Osteoblast (primary cell): ENCODE measurements around the gene TMEM128. TPM values are rescaled to one million over a fixed set of nuclear protein-coding genes. Genes with fewer than 3 reads are reported as not detected.

Experiments
- DNase-seq: peaks from one replicate; pipeline ENCODE4 v3.0.0; 2011; ENCODE audit warnings: low spot score, mixed read lengths; ENCODE audit not compliant: insufficient read length; ENCODE audit errors: missing footprints
- H2AFZ ChIP-seq: 2 replicates; pipeline ENCODE4 v1.6.0; 2011; ENCODE audit warnings: mild to moderate bottlenecking, low read length
- H3K27ac ChIP-seq: 2 replicates; pipeline ENCODE4 v1.5.1; 2011; ENCODE audit warnings: mild to moderate bottlenecking, low read depth, low read length, moderate library complexity
- H3K27me3 ChIP-seq: 2 replicates; pipeline ENCODE4 v1.6.0; 2012; ENCODE audit warnings: mild to moderate bottlenecking, control low read depth, inconsistent platforms, low read length, moderate library complexity; ENCODE audit not compliant: insufficient read depth
- H3K36me3 ChIP-seq: 2 replicates; pipeline ENCODE4 v1.5.1; 2011; ENCODE audit warnings: mild to moderate bottlenecking, low read length, control low read depth, moderate library complexity; ENCODE audit not compliant: insufficient read depth
- H3K4me1 ChIP-seq: 2 replicates; pipeline ENCODE4 v1.5.1; 2011; ENCODE audit warnings: mild to moderate bottlenecking, low read length, control low read depth, moderate library complexity; ENCODE audit not compliant: insufficient read depth
- H3K4me2 ChIP-seq: 2 replicates; pipeline ENCODE4 v1.6.0; 2011; ENCODE audit warnings: mild to moderate bottlenecking, low read length; ENCODE audit not compliant: insufficient read depth
- H3K4me3 ChIP-seq: fragments of 200-600 bp; sonication (generic); 3 replicates; pipeline ENCODE4 v1.5.1; 2012; ENCODE audit warnings: mild to moderate bottlenecking, low read length, inconsistent platforms; ENCODE audit not compliant: insufficient read depth
- H3K79me2 ChIP-seq: 2 replicates; pipeline ENCODE4 v1.6.0; 2012; ENCODE audit warnings: mild to moderate bottlenecking, low read length, control low read depth, inconsistent platforms; ENCODE audit not compliant: insufficient read depth
- H3K9me3 ChIP-seq: 2 replicates; pipeline ENCODE4 v1.5.1; 2011; ENCODE audit warnings: low read depth, low read length, control low read depth
- H4K20me1 ChIP-seq: 2 replicates; pipeline ENCODE4 v1.6.0; 2012; ENCODE audit warnings: mild to moderate bottlenecking, low read length, control low read depth; ENCODE audit not compliant: insufficient read depth
- total RNA-seq: library from RNA; depleted of rRNA; stranded (reverse); fragments of >200 nt; gene quantifications from 2 replicates; pipeline ENCODE4 v1.2.3, GENCODE V29; 2012
- TF ChIP-seq, protein P1 (sequence below): IDR thresholded peaks from 2 replicates; pipeline ENCODE4 v1.5.1; 2011; ENCODE audit warnings: mild to moderate bottlenecking, low read depth, low read length, moderate library complexity; ENCODE audit errors: extremely low read depth

Gene TMEM128
- total RNA-seq, 1 donor, result 21.7 TPM

DNA sequence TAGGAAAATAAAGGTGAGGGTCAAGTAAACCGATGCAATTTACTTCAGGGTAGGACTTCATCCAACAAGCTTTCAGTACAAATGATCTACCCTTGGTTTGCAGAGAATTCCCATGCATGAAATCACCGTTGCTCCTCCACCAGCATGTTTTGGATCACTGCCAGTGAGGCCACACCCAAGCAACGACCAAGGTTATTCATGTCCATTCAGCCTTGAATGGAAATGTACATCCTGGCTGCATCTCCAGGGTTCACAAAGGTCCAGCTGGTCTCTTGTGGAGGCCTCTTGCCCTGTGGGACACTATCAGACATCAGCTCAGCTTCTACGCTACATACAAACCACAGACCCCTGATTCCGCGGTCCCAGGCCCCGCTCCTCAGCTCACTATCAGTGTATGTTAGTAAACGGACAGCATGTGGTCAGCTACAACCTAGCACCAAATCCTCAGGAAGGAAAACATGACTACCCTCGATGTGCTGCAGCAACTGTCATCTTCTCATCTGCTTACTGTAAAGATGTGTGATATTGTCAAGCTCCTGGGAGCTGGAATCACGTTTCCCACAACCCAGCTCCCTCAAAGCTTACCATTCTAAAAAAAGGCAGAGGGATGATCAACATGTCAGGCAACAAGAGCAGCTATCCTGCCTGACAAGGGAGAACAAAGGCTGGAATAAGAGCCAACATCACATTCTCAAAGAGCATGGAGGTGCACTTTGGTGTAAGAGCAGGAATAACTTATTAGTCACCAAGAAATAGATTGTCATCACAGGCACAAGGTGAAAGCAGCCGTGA, 37.0 kb upstream of the TMEM128 start:
- Histone ChIP-seq H3K27me3 (no peaks in the 10 kb centered on the region), H3K4me3 (no peak overlapping the region), H3K4me2 (no peak overlapping the region), H3K27ac (no peak overlapping the region), H3K79me2 (peaks cover 46% of the 10 kb centered on the region), H3K9me3 (no peaks in the 10 kb centered on the region), H4K20me1 (peaks cover 5% of the 10 kb centered on the region), H2AFZ (no peak overlapping the region), H3K36me3 (peaks cover 43% of the 10 kb centered on the region), H3K4me1 (peaks cover 10% of the 10 kb centered on the region)
- TF ChIP-seq, protein P1, sequence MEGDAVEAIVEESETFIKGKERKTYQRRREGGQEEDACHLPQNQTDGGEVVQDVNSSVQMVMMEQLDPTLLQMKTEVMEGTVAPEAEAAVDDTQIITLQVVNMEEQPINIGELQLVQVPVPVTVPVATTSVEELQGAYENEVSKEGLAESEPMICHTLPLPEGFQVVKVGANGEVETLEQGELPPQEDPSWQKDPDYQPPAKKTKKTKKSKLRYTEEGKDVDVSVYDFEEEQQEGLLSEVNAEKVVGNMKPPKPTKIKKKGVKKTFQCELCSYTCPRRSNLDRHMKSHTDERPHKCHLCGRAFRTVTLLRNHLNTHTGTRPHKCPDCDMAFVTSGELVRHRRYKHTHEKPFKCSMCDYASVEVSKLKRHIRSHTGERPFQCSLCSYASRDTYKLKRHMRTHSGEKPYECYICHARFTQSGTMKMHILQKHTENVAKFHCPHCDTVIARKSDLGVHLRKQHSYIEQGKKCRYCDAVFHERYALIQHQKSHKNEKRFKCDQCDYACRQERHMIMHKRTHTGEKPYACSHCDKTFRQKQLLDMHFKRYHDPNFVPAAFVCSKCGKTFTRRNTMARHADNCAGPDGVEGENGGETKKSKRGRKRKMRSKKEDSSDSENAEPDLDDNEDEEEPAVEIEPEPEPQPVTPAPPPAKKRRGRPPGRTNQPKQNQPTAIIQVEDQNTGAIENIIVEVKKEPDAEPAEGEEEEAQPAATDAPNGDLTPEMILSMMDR, result no peak
- DNase-seq, result no peak

GRCh38 chr4:4281787-4282186, 33.8 kb upstream of the TMEM128 start:
- no peak for DNase-seq
- H3K36me3 ChIP-seq, result peaks cover 67% of the 10 kb centered on the region
- H3K27ac ChIP-seq, result no peak overlapping the region
- H2AFZ ChIP-seq, result no peak overlapping the region
- TF ChIP-seq, protein P1, result no peak
- no peak overlapping the region for H3K4me3 ChIP-seq
- no peaks in the 10 kb centered on the region for H3K4me1 ChIP-seq
- H3K4me2 ChIP-seq, result no peak overlapping the region
- H3K27me3 ChIP-seq, result no peaks in the 10 kb centered on the region
- peaks cover 17% of the 10 kb centered on the region for H3K79me2 ChIP-seq
- H3K9me3 ChIP-seq, result no peaks in the 10 kb centered on the region
- H4K20me1 ChIP-seq, result peaks cover 5% of the 10 kb centered on the region

GRCh38 chr4:4277531-4277930, 29.5 kb upstream of the TMEM128 start:
- H3K4me1 ChIP-seq, result no peaks in the 10 kb centered on the region
- TF ChIP-seq, protein P1, result no peak
- no peak for DNase-seq
- no peaks in the 10 kb centered on the region for H3K9me3 ChIP-seq
- H3K4me2 ChIP-seq, result no peak overlapping the region
- H3K27me3 ChIP-seq, result no peaks in the 10 kb centered on the region
- H4K20me1 ChIP-seq, result no peaks in the 10 kb centered on the region
- H2AFZ ChIP-seq, result no peak overlapping the region
- peaks cover 63% of the 10 kb centered on the region for H3K36me3 ChIP-seq
- H3K27ac ChIP-seq, result no peak overlapping the region
- no peak overlapping the region for H3K4me3 ChIP-seq
- H3K79me2 ChIP-seq, result no peaks in the 10 kb centered on the region

DNA sequence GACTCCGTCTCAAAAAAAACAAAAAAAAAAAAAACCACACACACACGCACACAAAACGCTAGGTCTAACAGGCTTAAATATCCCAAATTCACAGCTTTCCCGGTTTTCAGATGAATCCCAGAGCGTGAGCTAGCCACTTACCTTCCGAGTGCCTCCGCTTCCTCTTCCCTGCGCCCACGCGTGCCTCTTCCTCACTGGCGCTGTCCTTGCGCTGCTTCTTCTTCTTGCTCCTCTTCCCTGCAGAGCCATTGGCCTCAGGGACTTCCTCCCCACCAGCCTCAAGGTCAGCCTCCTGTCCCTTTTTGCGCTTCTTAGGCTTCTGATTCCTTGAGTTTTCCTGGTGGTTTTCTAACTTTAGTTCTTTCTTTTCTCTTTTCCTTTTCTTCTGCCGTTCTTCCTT, 26.2 kb upstream of the TMEM128 start:
- H3K4me3 ChIP-seq, result no peak overlapping the region
- H3K27me3 ChIP-seq, result no peaks in the 10 kb centered on the region
- no peaks in the 10 kb centered on the region for H4K20me1 ChIP-seq
- TF ChIP-seq, protein P1, result no peak
- no peaks in the 10 kb centered on the region for H3K79me2 ChIP-seq
- no peaks in the 10 kb centered on the region for H3K4me1 ChIP-seq
- DNase-seq, result no peak
- no peak overlapping the region for H3K4me2 ChIP-seq
- no peak overlapping the region for H2AFZ ChIP-seq
- H3K27ac ChIP-seq, result no peak overlapping the region
- H3K9me3 ChIP-seq, result no peaks in the 10 kb centered on the region
- H3K36me3 ChIP-seq, result peaks cover 61% of the 10 kb centered on the region
